Progenitor cell of endocrine pancreas (in vitro differentiated cells): ENCODE measurements around the gene COL27A1. TPM values are rescaled to one million over a fixed set of nuclear protein-coding genes. Genes with fewer than 3 reads are reported as not detected.

Source experiments
- DNase-seq: peaks from one replicate; pipeline ENCODE4 v3.0.0; 2021; ENCODE audit warnings: low spot score; ENCODE audit not compliant: unreplicated experiment
- H3K27ac Mint-ChIP-seq: 2 replicates; pipeline ENCODE4 v1.8.0; 2021; ENCODE audit warnings: mild to moderate bottlenecking, moderate library complexity, mixed read lengths
- H3K27me3 Mint-ChIP-seq: 2 replicates; pipeline ENCODE4 v1.8.0; 2021; ENCODE audit warnings: mixed read lengths
- H3K36me3 Mint-ChIP-seq: 2 replicates; pipeline ENCODE4 v1.8.0; 2022; ENCODE audit warnings: mixed read lengths; ENCODE audit not compliant: insufficient read depth
- H3K4me1 Mint-ChIP-seq: 2 replicates; pipeline ENCODE4 v1.8.0; 2021; ENCODE audit warnings: low read depth, mixed read lengths
- H3K4me3 Mint-ChIP-seq: 2 replicates; pipeline ENCODE4 v1.8.0; 2021; ENCODE audit warnings: low read depth, mild to moderate bottlenecking, moderate library complexity, mixed read lengths
- H3K9me3 Mint-ChIP-seq: 2 replicates; pipeline ENCODE4 v1.8.0; 2021; ENCODE audit warnings: low read depth, mixed read lengths
- total RNA-seq: library from RNA; stranded (reverse); gene quantifications from 2 replicates; pipeline ENCODE4 v1.2.1, GENCODE V29; 2021
- TF ChIP-seq, protein P1 (sequence below): fragments of 200-600 bp; sonication (generic); IDR thresholded peaks from one replicate; pipeline ENCODE4 v1.5.0; 2021; ENCODE audit warnings: antibody characterized with exemption, mild to moderate bottlenecking; ENCODE audit not compliant: unreplicated experiment

Gene COL27A1
- total RNA-seq, 1 donor from 2014 or later = 178 TPM

- TF ChIP-seq, protein P1, sequence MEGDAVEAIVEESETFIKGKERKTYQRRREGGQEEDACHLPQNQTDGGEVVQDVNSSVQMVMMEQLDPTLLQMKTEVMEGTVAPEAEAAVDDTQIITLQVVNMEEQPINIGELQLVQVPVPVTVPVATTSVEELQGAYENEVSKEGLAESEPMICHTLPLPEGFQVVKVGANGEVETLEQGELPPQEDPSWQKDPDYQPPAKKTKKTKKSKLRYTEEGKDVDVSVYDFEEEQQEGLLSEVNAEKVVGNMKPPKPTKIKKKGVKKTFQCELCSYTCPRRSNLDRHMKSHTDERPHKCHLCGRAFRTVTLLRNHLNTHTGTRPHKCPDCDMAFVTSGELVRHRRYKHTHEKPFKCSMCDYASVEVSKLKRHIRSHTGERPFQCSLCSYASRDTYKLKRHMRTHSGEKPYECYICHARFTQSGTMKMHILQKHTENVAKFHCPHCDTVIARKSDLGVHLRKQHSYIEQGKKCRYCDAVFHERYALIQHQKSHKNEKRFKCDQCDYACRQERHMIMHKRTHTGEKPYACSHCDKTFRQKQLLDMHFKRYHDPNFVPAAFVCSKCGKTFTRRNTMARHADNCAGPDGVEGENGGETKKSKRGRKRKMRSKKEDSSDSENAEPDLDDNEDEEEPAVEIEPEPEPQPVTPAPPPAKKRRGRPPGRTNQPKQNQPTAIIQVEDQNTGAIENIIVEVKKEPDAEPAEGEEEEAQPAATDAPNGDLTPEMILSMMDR = no peak
- H3K9me3 Mint-ChIP-seq = peaks cover 20% of the 10 kb centered on the region
- no peak for DNase-seq
- no peak overlapping the region for H3K27ac Mint-ChIP-seq
- no peak overlapping the region for H3K4me3 Mint-ChIP-seq
- peaks cover 51% of the 10 kb centered on the region for H3K36me3 Mint-ChIP-seq
- peaks cover 1% of the 10 kb centered on the region for H3K4me1 Mint-ChIP-seq
- no peaks in the 10 kb centered on the region for H3K27me3 Mint-ChIP-seq
These were observed 136.7 kb downstream of the COL27A1 start for GRCh38 chr9:114291886-114292590.

DNA sequence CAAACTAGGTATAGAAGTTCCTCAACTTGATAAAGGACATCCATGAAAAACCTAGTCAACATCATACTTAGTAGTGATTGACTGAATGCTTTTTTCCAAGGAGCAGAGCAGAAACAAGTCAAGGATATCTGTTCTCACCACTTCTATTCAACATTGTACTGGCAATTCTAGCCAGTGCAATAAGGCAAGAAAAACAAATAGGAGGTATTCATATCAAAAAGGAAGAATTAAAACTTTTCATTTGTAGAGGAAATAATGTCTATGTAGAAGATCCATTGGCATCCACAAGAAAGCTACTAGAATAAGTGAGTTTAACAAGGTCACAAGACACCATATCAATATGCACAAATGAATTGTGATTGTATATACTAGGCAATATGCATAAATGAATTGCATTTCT is 139.3 kb downstream of the COL27A1 start:
- no peaks in the 10 kb centered on the region for H3K27me3 Mint-ChIP-seq
- no peak overlapping the region for H3K4me3 Mint-ChIP-seq
- peaks cover 20% of the 10 kb centered on the region for H3K9me3 Mint-ChIP-seq
- peaks cover 1% of the 10 kb centered on the region for H3K4me1 Mint-ChIP-seq
- H3K27ac Mint-ChIP-seq = no peak overlapping the region
- peaks cover 64% of the 10 kb centered on the region for H3K36me3 Mint-ChIP-seq
- TF ChIP-seq, protein P1 = no peak
- no peak for DNase-seq

DNA sequence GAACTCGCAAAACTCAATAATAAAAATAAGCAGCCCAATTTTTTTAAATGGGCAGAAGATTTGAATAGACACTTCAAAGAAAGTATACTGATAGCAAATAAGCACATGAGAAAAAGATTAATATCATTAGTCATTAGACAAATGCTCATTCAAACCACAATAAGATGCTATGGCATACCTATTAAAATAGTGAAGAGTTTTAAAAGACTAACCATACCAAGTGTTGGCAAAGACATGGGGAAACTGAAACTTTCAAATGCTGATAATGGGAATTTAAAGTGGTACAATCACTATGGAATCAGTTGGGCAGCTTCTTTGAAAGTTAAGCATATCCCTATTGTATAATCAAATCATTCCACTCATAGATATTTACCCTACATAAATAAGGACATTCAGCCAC is 141.0 kb downstream of the COL27A1 start:
- Mint-ChIP-seq H3K27ac (no peak overlapping the region), H3K9me3 (peaks cover 20% of the 10 kb centered on the region), H3K36me3 (peaks cover 64% of the 10 kb centered on the region), H3K4me1 (no peaks in the 10 kb centered on the region), H3K27me3 (no peaks in the 10 kb centered on the region), H3K4me3 (no peak overlapping the region)
- no peak for DNase-seq
- TF ChIP-seq, protein P1 = no peak

DNA sequence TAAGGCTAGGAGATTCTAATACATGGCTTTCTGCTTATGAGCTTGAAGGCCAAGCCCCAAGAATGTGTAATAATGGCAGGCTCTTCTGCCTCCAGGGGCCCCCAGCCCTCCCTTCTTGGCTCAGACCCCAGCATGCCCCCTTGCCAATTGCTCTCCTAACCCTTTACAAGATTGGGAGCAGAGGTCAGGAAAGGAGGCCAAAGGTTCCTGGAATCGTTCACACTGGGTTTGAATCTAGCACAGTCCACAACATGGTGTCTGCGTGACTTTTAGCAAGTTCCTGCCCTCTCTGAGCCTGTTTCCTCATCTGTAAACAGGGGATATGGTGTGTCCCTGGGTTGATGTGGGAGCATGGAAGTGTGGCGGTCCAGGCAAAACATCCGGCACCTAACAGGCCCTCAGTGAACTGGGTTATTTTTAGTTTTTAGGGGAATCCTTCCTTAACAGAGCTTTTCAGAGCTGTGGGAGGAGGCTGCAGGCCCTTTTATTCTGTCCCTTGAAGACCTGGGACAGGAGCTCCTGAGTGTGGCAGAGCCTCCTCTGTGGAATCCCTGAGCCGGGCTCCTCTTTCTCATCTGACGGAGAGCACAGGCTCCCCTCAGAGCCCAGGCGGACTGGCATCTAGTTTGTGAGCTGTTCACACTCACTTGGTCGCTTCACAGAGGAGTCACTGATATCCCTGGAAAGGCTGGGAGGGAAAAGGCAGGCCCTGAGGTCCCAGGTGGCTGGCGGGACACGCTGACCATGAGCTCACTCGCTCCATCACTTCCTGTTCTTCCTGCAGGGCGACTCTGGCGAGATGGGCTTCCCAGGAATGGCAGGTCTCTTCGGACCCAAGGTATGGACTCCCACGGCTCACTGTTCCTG is 144.2 kb downstream of the COL27A1 start:
- peaks cover 43% of the 10 kb centered on the region for H3K36me3 Mint-ChIP-seq
- no peak overlapping the region for H3K27ac Mint-ChIP-seq
- TF ChIP-seq, protein P1 = no peak
- H3K9me3 Mint-ChIP-seq = peaks cover 13% of the 10 kb centered on the region
- H3K4me1 Mint-ChIP-seq = no peaks in the 10 kb centered on the region
- no peak overlapping the region for H3K4me3 Mint-ChIP-seq
- no peak for DNase-seq
- H3K27me3 Mint-ChIP-seq = no peaks in the 10 kb centered on the region

DNA sequence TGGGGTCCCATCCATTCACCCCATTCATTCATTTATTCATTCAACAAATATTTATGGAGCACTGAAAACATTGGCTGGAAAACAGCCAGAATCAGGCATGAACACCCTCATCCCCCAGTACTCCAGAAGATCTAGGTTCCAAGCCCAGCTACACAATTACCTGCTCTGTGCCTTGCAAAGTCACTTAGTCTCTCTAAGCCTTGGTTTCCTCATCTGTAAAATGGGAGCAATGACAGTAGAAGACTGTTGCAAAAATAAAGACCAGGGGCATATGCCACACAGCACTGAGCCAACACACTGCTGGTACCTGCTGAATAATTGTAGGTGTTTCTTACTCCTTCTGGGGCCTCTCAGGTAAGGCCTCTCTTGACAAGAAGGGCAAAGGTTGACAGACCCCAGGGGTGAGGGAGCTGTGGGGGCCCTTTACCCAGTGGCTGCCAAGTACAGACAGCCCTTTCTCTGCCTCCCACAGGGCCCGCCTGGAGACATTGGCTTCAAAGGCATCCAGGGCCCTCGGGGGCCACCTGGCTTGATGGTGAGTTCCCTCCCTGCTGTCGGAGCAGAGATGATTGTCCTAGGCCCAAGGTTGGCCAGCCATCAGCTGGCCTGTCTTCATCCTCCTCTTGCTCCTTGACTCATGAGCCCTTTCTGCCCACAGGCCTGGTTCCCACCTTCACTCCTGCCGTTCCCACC is 145.0 kb downstream of the COL27A1 start:
- no peak overlapping the region for H3K4me3 Mint-ChIP-seq

More for the DNA sequence above, 145.0 kb downstream of the COL27A1 start:
- TF ChIP-seq, protein P1 = no peak
- peak overlapping the region; percentile 45 for H3K27ac Mint-ChIP-seq
- no peaks in the 10 kb centered on the region for H3K27me3 Mint-ChIP-seq
- H3K9me3 Mint-ChIP-seq = peaks cover 6% of the 10 kb centered on the region
- DNase-seq = no peak
- no peaks in the 10 kb centered on the region for H3K4me1 Mint-ChIP-seq
- peaks cover 35% of the 10 kb centered on the region for H3K36me3 Mint-ChIP-seq
